Tibial nerve (tissue), 4 donors: ENCODE measurements around the gene INTS1.

ENCODE experiments used
- CTCF ChIP-seq, 5 experiments: fragments of 200-600 bp in 3 of 5; fragments of 450-650 bp in 2 of 5; sonication (generic) in 3 of 5; IDR thresholded peaks; one replicate each; pipeline ENCODE4 v1.5.1; 2016 to 2019; ENCODE audit warnings: antibody characterized with exemption in 5 of 5, mild to moderate bottlenecking in 3 of 5, moderate library complexity in 2 of 5
- EP300 ChIP-seq, 2 donors: sonication (generic); formaldehyde crosslinking; IDR thresholded peaks; one replicate each; pipeline ENCODE4 v1.6.1; 2017; ENCODE audit warnings: antibody characterized with exemption in 2 of 2, mild to moderate bottlenecking in 1 of 2
- POLR2A ChIP-seq, 2 donors: fragments of 450-650 bp; IDR thresholded peaks; one replicate each; pipeline ENCODE4 v1.6.1; 2017; ENCODE audit warnings: antibody characterized with exemption in 2 of 2, mild to moderate bottlenecking in 2 of 2, moderate library complexity in 2 of 2

DNA sequence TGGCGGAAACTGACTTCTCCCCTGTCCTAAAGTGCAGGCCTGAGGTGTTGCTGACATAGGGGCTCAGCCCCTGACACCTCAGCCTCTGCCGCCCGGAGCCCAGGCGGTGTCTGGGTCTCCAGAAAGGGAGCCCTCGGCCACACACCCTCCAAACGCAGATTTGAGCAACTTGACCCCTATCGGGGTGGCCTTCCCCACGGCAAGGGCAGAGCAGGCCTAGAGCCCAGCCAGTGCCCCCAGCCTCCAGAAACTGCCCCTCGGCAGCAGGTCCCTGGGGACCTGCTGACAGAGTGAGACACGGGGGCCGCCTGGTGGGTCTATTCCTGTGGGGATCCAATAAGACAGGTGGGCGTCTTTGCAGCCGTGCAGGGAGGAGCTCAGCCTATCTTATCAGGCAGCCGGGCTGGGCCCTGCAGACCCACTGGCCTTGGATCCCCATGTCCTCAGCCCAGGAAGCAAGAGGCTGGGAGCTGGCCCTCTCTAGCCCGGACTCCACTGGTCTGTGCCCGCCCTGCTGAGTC, 40.8 kb upstream of the INTS1 start:
- no peak for TF ChIP-seq CTCF (IDR thresholded peaks at IDR 0.05)
- no peak for TF ChIP-seq EP300 (IDR thresholded peaks at IDR 0.05)
- TF ChIP-seq POLR2A (IDR thresholded peaks at IDR 0.05): no peak
